Calu3 (cell line): ENCODE data around the gene DOC2A. TPM values are rescaled to one million over a fixed set of nuclear protein-coding genes. Genes with fewer than 3 reads are reported as not detected.

Experiments used
- BruUV-seq: library from RNA; stranded (reverse); fragments of 400-500 nt; replicated peaks from 2 replicates; lab custom pipeline; 2021; lab: Mats Ljungman, UMichigan
- CTCF ChIA-PET: fragments of 300-600 bp; sonication (Branson Sonifier 250); formaldehyde crosslinking; loops from one replicate; lab custom pipeline; 2022; ENCODE audit warnings: antibody characterized with exemption; lab: Charles Lee
- DNase-seq: peaks from one replicate; pipeline ENCODE4 v3.0.0; 2022
- H3K27ac Mint-ChIP-seq: one replicate; pipeline ENCODE4 v1.8.0; 2022; ENCODE audit warnings: mixed read lengths; ENCODE audit not compliant: unreplicated experiment
- H3K27me3 Mint-ChIP-seq: one replicate; pipeline ENCODE4 v1.8.0; 2022; ENCODE audit warnings: mixed read lengths; ENCODE audit not compliant: unreplicated experiment
- H3K36me3 Mint-ChIP-seq: one replicate; pipeline ENCODE4 v1.8.0; 2022; ENCODE audit warnings: mild to moderate bottlenecking, moderate library complexity, mixed read lengths; ENCODE audit not compliant: insufficient read depth, unreplicated experiment
- H3K4me1 Mint-ChIP-seq: one replicate; pipeline ENCODE4 v1.8.0; 2022; ENCODE audit warnings: mild to moderate bottlenecking, low read depth, mixed read lengths; ENCODE audit not compliant: unreplicated experiment
- H3K4me3 Mint-ChIP-seq: one replicate; pipeline ENCODE4 v1.8.0; 2022; ENCODE audit warnings: mild to moderate bottlenecking, low read depth, moderate library complexity, mixed read lengths; ENCODE audit not compliant: unreplicated experiment
- H3K9me3 Mint-ChIP-seq: one replicate; pipeline ENCODE4 v1.8.0; 2022; ENCODE audit warnings: low read depth, mixed read lengths; ENCODE audit not compliant: unreplicated experiment
- intact Hi-C: fragments of 100-400 bp; cut with micrococcal nuclease; formaldehyde crosslinking; loops from one replicate; pipeline ENCODE4 v1.10.0; 2022; ENCODE audit not compliant: unreplicated experiment
- total RNA-seq: library from RNA; stranded (reverse); gene quantifications from 2 replicates; pipeline ENCODE4 v1.2.3, GENCODE V29; 2022
- TF ChIP-seq, protein P1 (sequence below): fragments of 200-600 bp; IDR thresholded peaks from one replicate; pipeline ENCODE4 v1.8.0; 2022; ENCODE audit warnings: antibody characterized with exemption; ENCODE audit not compliant: unreplicated experiment

The DOC2A gene
- total RNA-seq, 1 experiment from 2014 or later, result 19.9 TPM

DNA sequence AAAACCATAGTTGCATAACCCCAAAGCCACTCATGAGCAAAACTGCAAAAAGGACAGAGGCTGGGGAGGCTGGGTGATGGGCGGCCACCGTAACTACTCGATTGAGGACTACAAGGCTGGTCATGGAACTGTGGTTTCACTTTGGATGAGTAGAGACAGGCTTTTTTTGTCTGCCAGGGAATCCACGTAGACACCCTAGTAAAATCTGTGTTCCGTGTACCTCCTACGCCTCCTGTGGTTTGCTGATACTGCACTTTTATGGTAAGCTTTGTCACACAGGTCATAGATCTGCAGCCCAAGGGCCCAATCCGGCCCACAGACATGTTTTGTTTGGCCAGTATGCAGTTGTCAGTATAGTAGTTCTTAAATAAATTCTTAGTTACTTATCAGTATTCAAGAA lies 22.4 kb upstream of the DOC2A start:
- H3K27me3 Mint-ChIP-seq, result peaks cover 76% of the 10 kb centered on the region
- H3K4me1 Mint-ChIP-seq, result peaks cover under 1% of the 10 kb centered on the region
- TF ChIP-seq, protein P1, sequence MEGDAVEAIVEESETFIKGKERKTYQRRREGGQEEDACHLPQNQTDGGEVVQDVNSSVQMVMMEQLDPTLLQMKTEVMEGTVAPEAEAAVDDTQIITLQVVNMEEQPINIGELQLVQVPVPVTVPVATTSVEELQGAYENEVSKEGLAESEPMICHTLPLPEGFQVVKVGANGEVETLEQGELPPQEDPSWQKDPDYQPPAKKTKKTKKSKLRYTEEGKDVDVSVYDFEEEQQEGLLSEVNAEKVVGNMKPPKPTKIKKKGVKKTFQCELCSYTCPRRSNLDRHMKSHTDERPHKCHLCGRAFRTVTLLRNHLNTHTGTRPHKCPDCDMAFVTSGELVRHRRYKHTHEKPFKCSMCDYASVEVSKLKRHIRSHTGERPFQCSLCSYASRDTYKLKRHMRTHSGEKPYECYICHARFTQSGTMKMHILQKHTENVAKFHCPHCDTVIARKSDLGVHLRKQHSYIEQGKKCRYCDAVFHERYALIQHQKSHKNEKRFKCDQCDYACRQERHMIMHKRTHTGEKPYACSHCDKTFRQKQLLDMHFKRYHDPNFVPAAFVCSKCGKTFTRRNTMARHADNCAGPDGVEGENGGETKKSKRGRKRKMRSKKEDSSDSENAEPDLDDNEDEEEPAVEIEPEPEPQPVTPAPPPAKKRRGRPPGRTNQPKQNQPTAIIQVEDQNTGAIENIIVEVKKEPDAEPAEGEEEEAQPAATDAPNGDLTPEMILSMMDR, result no peak
- no TSS peak for BruUV-seq
- H3K27ac Mint-ChIP-seq, result no peak overlapping the region
- no peaks in the 10 kb centered on the region for H3K9me3 Mint-ChIP-seq
- CTCF ChIA-PET, result interaction anchor here (0.6 to 1.0 kb wide), 2 partner anchors 15 to 116 kb away, joined by 3 read pairs; no protein-coding TSS in a partner anchor
- DNase-seq, result no peak
- intact Hi-C loops, result no loop called here
- H3K4me3 Mint-ChIP-seq, result no peak overlapping the region
- no peaks in the 10 kb centered on the region for H3K36me3 Mint-ChIP-seq

DNA sequence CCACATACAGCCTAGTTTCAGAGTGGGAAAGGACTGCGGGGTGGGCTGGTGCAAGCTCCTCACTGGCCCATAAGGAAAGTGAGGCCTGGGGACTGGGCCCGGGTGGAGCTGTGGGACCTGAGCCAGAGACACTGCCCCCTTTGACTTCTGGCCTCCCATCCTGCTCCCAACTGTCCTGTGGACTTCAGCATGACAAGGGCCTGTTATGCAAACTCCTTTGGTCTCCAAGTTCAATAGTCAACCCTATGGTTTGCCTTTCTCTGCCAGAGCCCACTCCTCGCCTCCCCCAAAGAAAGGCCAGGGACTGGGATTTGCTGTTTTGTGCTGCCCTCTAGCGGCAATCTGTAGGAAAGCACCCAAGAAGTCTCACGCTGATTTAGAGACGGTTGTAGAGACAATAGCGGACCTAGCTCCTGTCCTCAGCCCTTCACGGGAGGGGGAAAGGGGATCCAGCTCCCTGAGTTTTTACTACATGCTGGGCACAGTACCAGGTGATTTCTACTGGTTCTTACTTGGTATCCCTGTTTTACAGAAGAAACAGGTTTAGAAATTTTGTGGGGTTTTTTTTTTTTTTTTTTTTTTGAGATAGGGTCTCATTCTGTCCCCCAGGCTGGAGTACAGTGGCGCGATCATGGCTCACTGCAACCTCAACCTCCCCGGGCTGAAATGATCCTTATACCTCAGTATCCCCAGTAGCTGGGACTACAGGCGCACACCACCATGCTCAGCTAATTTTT lies 21.4 kb upstream of the DOC2A start:
- CTCF ChIA-PET, result interaction anchor here (0.5 to 2.2 kb wide), 18 partner anchors 9 to 1003 kb away, joined by 3 to 12 read pairs (median 4); partner anchors contain the start of genes ASPHD1, C16orf92, DOC2A and MVP
- intact Hi-C loops, result no loop called here
- Mint-ChIP-seq H3K9me3 (no peaks in the 10 kb centered on the region), H3K36me3 (peaks cover 6% of the 10 kb centered on the region), H3K4me1 (peaks cover 9% of the 10 kb centered on the region), H3K27ac (no peak overlapping the region), H3K27me3 (peaks cover 86% of the 10 kb centered on the region), H3K4me3 (peak overlapping the region; percentile 18)
- peak; percentile 74 for DNase-seq
- TF ChIP-seq, protein P1, result peak; percentile 93
- no TSS peak for BruUV-seq

DNA sequence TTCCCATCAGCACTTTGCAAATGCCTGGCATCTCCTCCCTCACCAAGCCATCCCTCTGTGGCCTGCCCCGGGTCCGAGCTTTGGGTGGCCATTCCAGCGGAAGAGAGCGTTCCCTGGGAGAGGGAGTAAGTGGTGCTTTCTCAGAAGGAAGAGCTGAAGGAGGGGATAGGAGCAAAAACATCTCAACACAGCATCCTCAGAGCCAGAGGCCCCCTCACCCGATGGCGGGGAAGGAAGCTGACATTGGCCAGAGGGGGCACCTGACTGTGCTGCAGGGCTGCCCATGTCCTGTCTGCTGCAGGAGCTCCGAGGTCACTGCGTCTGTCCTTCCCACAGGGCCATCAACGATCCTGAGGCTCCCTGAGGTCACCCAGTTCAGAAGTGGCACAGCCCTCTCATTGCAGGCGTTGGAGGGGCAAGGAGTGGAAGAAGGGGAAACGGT lies 20.7 kb upstream of the DOC2A start:
- DNase-seq, result no peak
- H3K27me3 Mint-ChIP-seq, result peaks cover 89% of the 10 kb centered on the region
- CTCF ChIA-PET, result interaction anchor here (1.0 to 2.2 kb wide), 7 partner anchors 8 to 340 kb away, joined by 3 to 10 read pairs (median 6); partner anchors contain the start of genes ASPHD1, C16orf92, PAGR1 and SEZ6L2

DNA sequence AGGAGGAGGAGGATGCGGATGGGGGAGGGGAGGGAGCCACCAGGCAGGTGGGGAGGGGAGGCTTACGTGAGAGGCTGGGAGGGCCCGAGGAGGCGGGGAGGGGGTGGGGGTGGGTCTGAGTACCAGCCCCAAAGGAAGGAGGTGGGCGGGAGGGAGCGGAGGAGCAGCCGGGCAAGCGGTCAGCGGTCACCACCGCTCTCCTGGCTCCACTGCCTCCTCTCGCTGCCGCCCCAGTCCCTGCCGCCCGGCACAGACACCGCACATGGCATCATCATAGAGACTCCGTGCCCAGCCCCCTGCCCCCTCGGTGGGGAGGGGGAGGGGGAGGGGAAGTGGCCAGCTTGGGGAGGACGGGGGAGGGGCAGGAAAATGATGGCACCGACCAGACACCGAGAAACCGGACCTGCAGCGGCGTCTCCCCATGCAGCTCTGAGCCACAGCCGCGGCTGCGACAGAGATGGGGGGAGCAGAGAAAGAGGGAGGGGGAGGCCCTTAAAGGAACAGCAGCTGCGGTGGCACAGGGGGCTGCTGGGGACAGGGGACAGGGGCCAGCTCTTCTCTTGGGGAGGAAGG lies 20.1 kb upstream of the DOC2A start, which contains the start of gene TLCD3B:
Gene TLCD3B (minus strand): TSS at position 431 of the 573 bp plus-strand sequence. CDS start 744 bp downstream, outside the sequence.
- Mint-ChIP-seq H3K9me3 (no peaks in the 10 kb centered on the region), H3K27ac (no peak within 1 kb of the TSS), H3K36me3 (peaks cover 6% of the 10 kb centered on the region), H3K4me1 (peaks cover 9% of the 10 kb centered on the region), H3K4me3 (peak within 1 kb of the TSS; percentile 46), H3K27me3 (peaks cover 89% of the 10 kb centered on the region)
- BruUV-seq, result no TSS peak
- CTCF ChIA-PET, result interaction anchor here (0.6 to 2.2 kb wide), 3 partner anchors 131 to 355 kb away, joined by 4 to 10 read pairs (median 7); partner anchors contain the start of genes ASPHD1 and SEZ6L2
- no peak for DNase-seq
- intact Hi-C loops, result no loop called here
- TF ChIP-seq, protein P1, result no peak

More for the DNA sequence above, 20.7 kb upstream of the DOC2A start:
- intact Hi-C loops, result no loop called here
- H3K4me1 Mint-ChIP-seq, result peaks cover 9% of the 10 kb centered on the region
- no TSS peak for BruUV-seq
- H3K27ac Mint-ChIP-seq, result no peak overlapping the region
- TF ChIP-seq, protein P1, result no peak
- peak overlapping the region; percentile 46 for H3K4me3 Mint-ChIP-seq
- peaks cover 6% of the 10 kb centered on the region for H3K36me3 Mint-ChIP-seq
- H3K9me3 Mint-ChIP-seq, result no peaks in the 10 kb centered on the region
